ENCODE measurements around the gene ANO4. TPM values are rescaled to one million over a fixed set of nuclear protein-coding genes. Genes with fewer than 3 reads are reported as not detected.

The ANO4 gene
- total RNA-seq, 4 donors from 2014 or later: 0.27 to 0.78 (median 0.48) TPM

- Histone ChIP-seq H3K4me1 (no peaks in the 10 kb centered on the region), H3K9me3 (no peaks in the 10 kb centered on the region), H3K27ac (no peak overlapping the region), H3K27me3 (no peaks in the 10 kb centered on the region), H3K36me3 (no peaks in the 10 kb centered on the region), H3K4me3 (replicated peaks in 1 of 3) (no peak overlapping the region)
- no peak for DNase-seq
- no peak for TF ChIP-seq POLR2A (IDR thresholded peaks at IDR 0.05)
- TF ChIP-seq, protein P1, sequence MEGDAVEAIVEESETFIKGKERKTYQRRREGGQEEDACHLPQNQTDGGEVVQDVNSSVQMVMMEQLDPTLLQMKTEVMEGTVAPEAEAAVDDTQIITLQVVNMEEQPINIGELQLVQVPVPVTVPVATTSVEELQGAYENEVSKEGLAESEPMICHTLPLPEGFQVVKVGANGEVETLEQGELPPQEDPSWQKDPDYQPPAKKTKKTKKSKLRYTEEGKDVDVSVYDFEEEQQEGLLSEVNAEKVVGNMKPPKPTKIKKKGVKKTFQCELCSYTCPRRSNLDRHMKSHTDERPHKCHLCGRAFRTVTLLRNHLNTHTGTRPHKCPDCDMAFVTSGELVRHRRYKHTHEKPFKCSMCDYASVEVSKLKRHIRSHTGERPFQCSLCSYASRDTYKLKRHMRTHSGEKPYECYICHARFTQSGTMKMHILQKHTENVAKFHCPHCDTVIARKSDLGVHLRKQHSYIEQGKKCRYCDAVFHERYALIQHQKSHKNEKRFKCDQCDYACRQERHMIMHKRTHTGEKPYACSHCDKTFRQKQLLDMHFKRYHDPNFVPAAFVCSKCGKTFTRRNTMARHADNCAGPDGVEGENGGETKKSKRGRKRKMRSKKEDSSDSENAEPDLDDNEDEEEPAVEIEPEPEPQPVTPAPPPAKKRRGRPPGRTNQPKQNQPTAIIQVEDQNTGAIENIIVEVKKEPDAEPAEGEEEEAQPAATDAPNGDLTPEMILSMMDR (IDR thresholded peaks at IDR 0.05): no peak
- intact Hi-C loops (cut with DNase I): no loop called here
- WGBS, 2 donors: 72 to 76% methylated on average over 9 of the region's 9 CpGs
Measured at GRCh38 chr12:100974747-100975146, 180.2 kb downstream of the ANO4 start.

- Histone ChIP-seq H3K36me3 (no peaks in the 10 kb centered on the region), H3K4me1 (no peaks in the 10 kb centered on the region), H3K27ac (no peak overlapping the region), H3K9me3 (no peaks in the 10 kb centered on the region), H3K27me3 (no peaks in the 10 kb centered on the region), H3K4me3 (replicated peaks in 1 of 3) (no peak overlapping the region)
- no peak for DNase-seq
- TF ChIP-seq, protein P1 (IDR thresholded peaks at IDR 0.05): no peak
- no peak for TF ChIP-seq POLR2A (IDR thresholded peaks at IDR 0.05)
- whole genome bisulfite sequencing, 2 donors: 83 to 90% methylated on average over 1 of the region's 1 CpG
- intact Hi-C loops (cut with DNase I): no loop called here
Measured at GRCh38 chr12:100976735-100977134, 182.2 kb downstream of the ANO4 start.

DNA sequence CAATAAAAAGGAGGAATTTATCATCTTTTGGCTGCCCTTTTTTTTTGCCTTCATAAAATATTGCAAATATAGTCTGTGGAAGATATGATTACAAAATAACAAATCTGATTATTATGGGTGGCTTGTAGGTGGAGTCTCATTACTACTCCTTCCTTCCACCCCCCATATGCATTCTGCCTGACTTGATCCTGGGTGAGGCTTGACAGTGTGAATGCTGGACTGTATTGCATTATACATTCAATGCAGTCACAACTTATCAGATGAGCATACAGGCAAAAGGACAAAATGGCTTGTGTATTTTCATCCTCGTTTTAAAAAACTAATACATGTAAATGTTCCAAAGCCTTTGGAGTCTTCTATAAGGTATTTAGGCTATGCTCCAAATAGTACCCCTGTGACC, 186.3 kb downstream of the ANO4 start:
- no peak overlapping the region for H3K27ac ChIP-seq
- no peaks in the 10 kb centered on the region for H3K4me1 ChIP-seq
- H3K9me3 ChIP-seq: no peaks in the 10 kb centered on the region
- intact Hi-C loops (cut with DNase I): no loop called here
- whole genome bisulfite sequencing, 2 donors: 55 to 67% methylated on average over 1 of the region's 1 CpG
- no peaks in the 10 kb centered on the region for H3K27me3 ChIP-seq
- TF ChIP-seq, protein P1 (IDR thresholded peaks at IDR 0.05): no peak
- TF ChIP-seq POLR2A (IDR thresholded peaks at IDR 0.05): no peak
- no peak for DNase-seq
- H3K4me3 ChIP-seq (replicated peaks in 1 of 3): no peak overlapping the region
- H3K36me3 ChIP-seq: no peaks in the 10 kb centered on the region

GRCh38 chr12:100982511-100983183, 188.1 kb downstream of the ANO4 start:
- Histone ChIP-seq H3K36me3 (no peaks in the 10 kb centered on the region), H3K4me1 (no peaks in the 10 kb centered on the region), H3K9me3 (no peaks in the 10 kb centered on the region), H3K27ac (no peak overlapping the region), H3K4me3 (replicated peaks in 1 of 3) (no peak overlapping the region), H3K27me3 (no peaks in the 10 kb centered on the region)
- no peak for TF ChIP-seq POLR2A (IDR thresholded peaks at IDR 0.05)
- TF ChIP-seq, protein P1 (IDR thresholded peaks at IDR 0.05): no peak
- intact Hi-C loops (cut with DNase I): no loop called here
- no peak for DNase-seq
- 88 to 98% methylated on average over 2 of the region's 2 CpGs for WGBS, 2 donors

GRCh38 chr12:100984796-100985195, 190.2 kb downstream of the ANO4 start:
- Histone ChIP-seq H3K9me3 (no peaks in the 10 kb centered on the region), H3K4me1 (no peaks in the 10 kb centered on the region), H3K4me3 (replicated peaks in 1 of 3) (no peak overlapping the region), H3K36me3 (no peaks in the 10 kb centered on the region), H3K27me3 (no peaks in the 10 kb centered on the region), H3K27ac (no peak overlapping the region)
- 76 to 83% methylated on average over 1 of the region's 1 CpG for WGBS, 2 donors
- intact Hi-C loops (cut with DNase I): no loop called here
- TF ChIP-seq, protein P1 (IDR thresholded peaks at IDR 0.05): no peak
- no peak for TF ChIP-seq POLR2A (IDR thresholded peaks at IDR 0.05)
- DNase-seq: no peak
